ENCODE results near the gene EIF4G2.
"Not testable (repeated sequence)": the region's sequence is repeated elsewhere in the genome, so short reads cannot be mapped to it uniquely, and the experiment has no call there.

The EIF4G2 gene

GRCh38 chr11:10808553-10809372, at the start of gene EIF4G2:
Gene EIF4G2 (minus strand): TSS chr11:10808926.
- DNase-seq (ENCODE audit: low read depth in 2 of 2) = peak; percentile 97

GRCh38 chr11:10857709-10858438, 49.1 kb upstream of the EIF4G2 start, which contains the start of gene ZBED5:
Gene ZBED5 (minus strand): TSS chr11:10858053. CDS start chr11:10854945, 3,108 bp downstream.
- DNase-seq (ENCODE audit: low read depth in 2 of 2) = peak; percentile 95 to 97

- no peak for DNase-seq (ENCODE audit: low read depth in 2 of 2)
Measured at GRCh38 chr11:10857459-10857708, 48.7 kb upstream of the EIF4G2 start.

- no peak for DNase-seq (ENCODE audit: low read depth in 2 of 2)
Measured at GRCh38 chr11:10856689-10857458, 48.1 kb upstream of the EIF4G2 start.

- DNase-seq (ENCODE audit: low read depth in 2 of 2) = no peak
Measured at GRCh38 chr11:10855295-10855694, 46.6 kb upstream of the EIF4G2 start.

GRCh38 chr11:10847960-10848860, 39.5 kb upstream of the EIF4G2 start:
- DNase-seq (ENCODE audit: low read depth in 2 of 2) = no peak

- no peak for DNase-seq (ENCODE audit: low read depth in 2 of 2)
Measured at GRCh38 chr11:10846660-10847059, 37.9 kb upstream of the EIF4G2 start.

GRCh38 chr11:10845589-10845988, 36.9 kb upstream of the EIF4G2 start:
- no peak for DNase-seq (ENCODE audit: low read depth in 2 of 2)

- DNase-seq (ENCODE audit: low read depth in 2 of 2) = no peak
Measured at GRCh38 chr11:10844796-10845195, 36.1 kb upstream of the EIF4G2 start.

- no peak for DNase-seq (ENCODE audit: low read depth in 2 of 2)
Measured at GRCh38 chr11:10844356-10844755, 35.6 kb upstream of the EIF4G2 start.

- no peak for DNase-seq (ENCODE audit: low read depth in 2 of 2)
Measured at GRCh38 chr11:10838881-10839280, 30.2 kb upstream of the EIF4G2 start.

GRCh38 chr11:10838083-10838482, 29.4 kb upstream of the EIF4G2 start:
- DNase-seq (ENCODE audit: low read depth in 2 of 2) = no peak

GRCh38 chr11:10836884-10837283, 28.2 kb upstream of the EIF4G2 start:
- DNase-seq (ENCODE audit: low read depth in 2 of 2) = not testable (repeated sequence)

GRCh38 chr11:10829139-10829538, 20.4 kb upstream of the EIF4G2 start:
- no peak for DNase-seq (ENCODE audit: low read depth in 2 of 2)

- no peak for DNase-seq (ENCODE audit: low read depth in 2 of 2)
Measured at GRCh38 chr11:10828402-10828801, 19.7 kb upstream of the EIF4G2 start.

- DNase-seq (ENCODE audit: low read depth in 2 of 2) = no peak
Measured at GRCh38 chr11:10824888-10825287, 16.2 kb upstream of the EIF4G2 start.

GRCh38 chr11:10823152-10823579, 14.4 kb upstream of the EIF4G2 start:
- no peak for DNase-seq (ENCODE audit: low read depth in 2 of 2)

- DNase-seq (ENCODE audit: low read depth in 2 of 2) = not testable (repeated sequence)
Measured at GRCh38 chr11:10822491-10822890, 13.8 kb upstream of the EIF4G2 start.

GRCh38 chr11:10818594-10818993, 9.9 kb upstream of the EIF4G2 start:
- peak; percentile 88 to 89 for DNase-seq (ENCODE audit: low read depth in 2 of 2)

GRCh38 chr11:10813945-10814344, 5.2 kb upstream of the EIF4G2 start:
- no peak for DNase-seq (ENCODE audit: low read depth in 2 of 2)

Data from fibroblast of skin of left quadriceps (primary cell).